ENCODE measurements around the gene IL18RAP.

Gene IL18RAP

GRCh38 chr2:102480285-102481195, 57.6 kb downstream of the IL18RAP start:
- Histone ChIP-seq H4K20me1 (ENCODE audit: low read depth, low read length) (no peaks in the 10 kb centered on the region), H3K4me2 (ENCODE audit: low read depth, low read length, poor library complexity, severe bottlenecking) (no peak overlapping the region), H3K4me3 (ENCODE audit: insufficient read depth, low read length, poor library complexity, severe bottlenecking) (no peak overlapping the region), H3K27ac (ENCODE audit: low read depth, low read length) (no peak overlapping the region), H3K9ac (ENCODE audit: low read length) (no peak overlapping the region), H2AFZ (ENCODE audit: low read depth, low read length, severe bottlenecking) (no peak overlapping the region), H3F3A (ENCODE audit: insufficient read depth) (no peaks in the 10 kb centered on the region), H3K27me3 (ENCODE audit: low read length) (no peaks in the 10 kb centered on the region), H3K36me3 (ENCODE audit: low read length) (no peaks in the 10 kb centered on the region), H3K9me2 (replicated peaks; ENCODE audit: insufficient read depth, low read length) (no peaks in the 10 kb centered on the region), H3K79me2 (ENCODE audit: insufficient read depth, low read length) (no peaks in the 10 kb centered on the region), H3K9me3 (ENCODE audit: insufficient read depth, low read length) (no peaks in the 10 kb centered on the region)
- TF ChIP-seq EZH2phosphoT487 (conservative IDR thresholded peaks at IDR 0.05; ENCODE audit: low read length) (no peak), CTCF (IDR thresholded peaks at IDR 0.05; ENCODE audit: insufficient read depth, low read length, poor library complexity, severe bottlenecking) (no peak)

- no peak overlapping the region for H3K27ac ChIP-seq (ENCODE audit: low read depth, low read length)
- H3K9ac ChIP-seq (ENCODE audit: low read length), result no peak overlapping the region
- TF ChIP-seq CTCF (IDR thresholded peaks at IDR 0.05; ENCODE audit: insufficient read depth, low read length, poor library complexity, severe bottlenecking), result no peak
- TF ChIP-seq EZH2phosphoT487 (conservative IDR thresholded peaks at IDR 0.05; ENCODE audit: low read length), result no peak
- no peak overlapping the region for H2AFZ ChIP-seq (ENCODE audit: low read depth, low read length, severe bottlenecking)
- no peaks in the 10 kb centered on the region for H3F3A ChIP-seq (ENCODE audit: insufficient read depth)
- H3K9me2 ChIP-seq (replicated peaks; ENCODE audit: insufficient read depth, low read length), result no peaks in the 10 kb centered on the region
- no peaks in the 10 kb centered on the region for H3K9me3 ChIP-seq (ENCODE audit: insufficient read depth, low read length)
- no peaks in the 10 kb centered on the region for H3K36me3 ChIP-seq (ENCODE audit: low read length)
- no peaks in the 10 kb centered on the region for H3K27me3 ChIP-seq (ENCODE audit: low read length)
- H4K20me1 ChIP-seq (ENCODE audit: low read depth, low read length), result no peaks in the 10 kb centered on the region
- H3K79me2 ChIP-seq (ENCODE audit: insufficient read depth, low read length), result no peaks in the 10 kb centered on the region
- no peak overlapping the region for H3K4me2 ChIP-seq (ENCODE audit: low read depth, low read length, poor library complexity, severe bottlenecking)
- no peak overlapping the region for H3K4me3 ChIP-seq (ENCODE audit: insufficient read depth, low read length, poor library complexity, severe bottlenecking)
These were observed 59.0 kb downstream of the IL18RAP start for GRCh38 chr2:102481931-102482330.

GRCh38 chr2:102483086-102483485, 60.1 kb downstream of the IL18RAP start:
- TF ChIP-seq CTCF (IDR thresholded peaks at IDR 0.05; ENCODE audit: insufficient read depth, low read length, poor library complexity, severe bottlenecking), result no peak
- no peak for TF ChIP-seq EZH2phosphoT487 (conservative IDR thresholded peaks at IDR 0.05; ENCODE audit: low read length)
- no peak overlapping the region for H3K9ac ChIP-seq (ENCODE audit: low read length)
- H3K9me3 ChIP-seq (ENCODE audit: insufficient read depth, low read length), result no peaks in the 10 kb centered on the region
- H3F3A ChIP-seq (ENCODE audit: insufficient read depth), result no peaks in the 10 kb centered on the region
- no peak overlapping the region for H3K4me2 ChIP-seq (ENCODE audit: low read depth, low read length, poor library complexity, severe bottlenecking)
- H3K4me3 ChIP-seq (ENCODE audit: insufficient read depth, low read length, poor library complexity, severe bottlenecking), result no peak overlapping the region
- H3K27ac ChIP-seq (ENCODE audit: low read depth, low read length), result no peak overlapping the region
- H3K79me2 ChIP-seq (ENCODE audit: insufficient read depth, low read length), result no peaks in the 10 kb centered on the region
- no peak overlapping the region for H2AFZ ChIP-seq (ENCODE audit: low read depth, low read length, severe bottlenecking)
- H3K9me2 ChIP-seq (replicated peaks; ENCODE audit: insufficient read depth, low read length), result no peaks in the 10 kb centered on the region
- H3K27me3 ChIP-seq (ENCODE audit: low read length), result no peaks in the 10 kb centered on the region
- H4K20me1 ChIP-seq (ENCODE audit: low read depth, low read length), result no peaks in the 10 kb centered on the region
- no peaks in the 10 kb centered on the region for H3K36me3 ChIP-seq (ENCODE audit: low read length)

Measured in SU-DHL-6 (cell line).